ENCODE data around the gene CPNE5. TPM values are rescaled to one million over a fixed set of nuclear protein-coding genes. Genes with fewer than 3 reads are reported as not detected.

The CPNE5 gene
- polyA plus RNA-seq, 3 donors = 0.47 to 0.85 (median 0.82) TPM

DNA sequence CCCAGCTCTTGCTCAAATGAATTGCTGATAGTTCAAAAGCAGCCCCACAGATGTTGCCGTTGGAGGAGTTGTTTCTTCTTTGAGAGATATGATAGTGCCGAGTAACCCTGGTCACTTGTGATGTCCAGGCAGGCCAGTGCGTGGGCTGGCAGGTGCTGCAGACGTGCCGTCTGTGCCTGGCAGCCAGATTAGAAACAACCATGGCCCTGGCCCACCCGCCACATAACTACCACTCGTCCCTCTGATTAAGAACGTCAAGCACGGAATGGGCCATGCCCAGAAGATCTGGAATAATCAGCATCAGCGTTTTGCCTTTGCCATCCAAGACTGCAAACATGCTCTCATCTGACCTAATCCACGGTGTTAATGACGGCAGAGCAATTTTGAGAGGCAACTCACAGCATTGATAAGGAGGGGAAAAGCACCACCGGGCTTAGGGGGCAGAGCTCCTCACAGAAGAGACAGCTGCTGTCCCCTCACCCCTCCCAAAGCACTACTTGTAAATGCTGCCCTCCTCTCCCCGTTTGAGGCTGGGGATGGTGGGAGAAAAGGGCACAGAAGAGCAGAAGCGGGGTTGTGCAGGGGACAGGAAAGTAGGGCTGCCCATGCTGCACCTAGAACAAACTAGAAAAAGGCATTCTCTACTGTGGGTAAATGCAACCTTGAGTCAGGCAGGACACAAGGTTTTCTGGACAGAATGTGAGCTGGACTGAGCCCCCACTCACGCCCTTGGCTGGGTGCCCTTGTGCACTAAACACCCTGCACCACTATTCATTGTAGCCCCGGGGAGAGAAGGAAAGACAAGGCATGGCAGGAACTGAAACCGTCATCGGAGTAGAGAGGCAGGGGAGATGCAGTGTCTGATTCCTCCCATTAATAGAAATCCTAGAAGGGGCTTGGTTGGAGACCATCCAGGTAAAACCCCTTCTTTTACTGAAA is 5.3 kb upstream of the CPNE5 start:
- WGBS (ENCODE audit: insufficient coverage) = 96% methylated on average over 12 of the region's 19 CpGs
- peak overlapping the region in 1 of 7 donors; percentile 55 for H3K27ac Mint-ChIP-seq

DNA sequence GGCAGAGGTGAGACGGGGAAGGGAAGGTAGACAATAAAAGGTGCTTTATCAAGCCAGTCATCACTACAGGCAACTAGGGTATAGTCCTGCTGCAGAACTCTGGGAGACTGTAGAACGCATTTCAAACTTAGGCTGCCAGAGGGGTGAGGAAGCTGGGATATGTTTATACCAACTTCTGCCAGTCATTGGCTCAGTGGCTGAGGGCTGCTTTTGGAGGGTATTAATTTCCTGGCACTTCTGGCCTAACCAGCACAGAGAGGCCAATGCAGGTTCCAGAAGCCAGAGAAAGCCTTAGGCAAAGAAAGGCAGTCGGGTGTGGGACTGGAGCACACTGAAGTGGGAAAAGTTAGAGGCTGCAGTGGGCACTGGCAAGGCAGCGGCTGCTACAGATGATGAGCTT is 3.9 kb upstream of the CPNE5 start:
- no peak overlapping the region for H3K27ac ChIP-seq (ENCODE audit: low read depth in 1 of 2, low read length in 2 of 2)
- H3K4me3 Mint-ChIP-seq = peak overlapping the region in 1 of 2 donors; percentile 42
- no peak overlapping the region for H3K4me2 ChIP-seq (replicated peaks; ENCODE audit: extremely low read depth, low read length, poor library complexity, severe bottlenecking)
- H3K9ac ChIP-seq (ENCODE audit: insufficient read depth, low read length, poor library complexity, severe bottlenecking) = no peak overlapping the region
- TF ChIP-seq, protein P1, sequence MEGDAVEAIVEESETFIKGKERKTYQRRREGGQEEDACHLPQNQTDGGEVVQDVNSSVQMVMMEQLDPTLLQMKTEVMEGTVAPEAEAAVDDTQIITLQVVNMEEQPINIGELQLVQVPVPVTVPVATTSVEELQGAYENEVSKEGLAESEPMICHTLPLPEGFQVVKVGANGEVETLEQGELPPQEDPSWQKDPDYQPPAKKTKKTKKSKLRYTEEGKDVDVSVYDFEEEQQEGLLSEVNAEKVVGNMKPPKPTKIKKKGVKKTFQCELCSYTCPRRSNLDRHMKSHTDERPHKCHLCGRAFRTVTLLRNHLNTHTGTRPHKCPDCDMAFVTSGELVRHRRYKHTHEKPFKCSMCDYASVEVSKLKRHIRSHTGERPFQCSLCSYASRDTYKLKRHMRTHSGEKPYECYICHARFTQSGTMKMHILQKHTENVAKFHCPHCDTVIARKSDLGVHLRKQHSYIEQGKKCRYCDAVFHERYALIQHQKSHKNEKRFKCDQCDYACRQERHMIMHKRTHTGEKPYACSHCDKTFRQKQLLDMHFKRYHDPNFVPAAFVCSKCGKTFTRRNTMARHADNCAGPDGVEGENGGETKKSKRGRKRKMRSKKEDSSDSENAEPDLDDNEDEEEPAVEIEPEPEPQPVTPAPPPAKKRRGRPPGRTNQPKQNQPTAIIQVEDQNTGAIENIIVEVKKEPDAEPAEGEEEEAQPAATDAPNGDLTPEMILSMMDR (IDR thresholded peaks at IDR 0.05) = no peak
- peaks cover 0 to 11% (median 5%) of the 10 kb centered on the region in 7 donors for H3K9me3 Mint-ChIP-seq
- 92% methylated on average over 4 of the region's 4 CpGs for WGBS (ENCODE audit: insufficient coverage)
- intact Hi-C loops (cut with micrococcal nuclease) = loop anchor here in 1 of 2 donors (5.0 kb wide), 1 partner anchor 76 kb away; no protein-coding TSS in a partner anchor
- H3K4me1 Mint-ChIP-seq = peaks cover 38% of the 10 kb centered on the region
- no peak overlapping the region for H2AFZ ChIP-seq (ENCODE audit: insufficient read depth, low read depth, low read length, poor library complexity, severe bottlenecking)
- no peak overlapping the region for H3K4me3 ChIP-seq (replicated peaks in 1 of 3; ENCODE audit: low read depth in 2 of 3, low read length in 3 of 3)
- peaks cover 0 to 21% of the 10 kb centered on the region in 2 donors for H3K9me3 ChIP-seq (replicated peaks in 1 of 2; ENCODE audit: control insufficient read depth in 1 of 2, insufficient read depth in 1 of 2, low read length in 2 of 2)
- no peaks in the 10 kb centered on the region for H4K20me1 ChIP-seq (ENCODE audit: insufficient read depth, low read length)
- no peaks in the 10 kb centered on the region for H3K79me2 ChIP-seq (ENCODE audit: insufficient read depth, low read length)
- peaks cover 33 to 41% (median 37%) of the 10 kb centered on the region in 3 donors for H3K27me3 Mint-ChIP-seq (ENCODE audit: low read depth in 3 of 3)
- peaks cover 26 to 36% of the 10 kb centered on the region in 2 donors for H3K4me1 ChIP-seq (ENCODE audit: control insufficient read depth in 1 of 2, insufficient read depth in 2 of 2, low read length in 2 of 2)
- H3K36me3 Mint-ChIP-seq = peaks cover 8 to 10% of the 10 kb centered on the region in 2 donors
- H3K27ac Mint-ChIP-seq = peak overlapping the region in 1 of 7 donors; percentile 48
- H3K27me3 ChIP-seq (ENCODE audit: control insufficient read depth in 2 of 2, insufficient read depth in 2 of 2, low read length in 2 of 2) = peaks cover 24 to 30% of the 10 kb centered on the region in 2 donors
- H3K36me3 ChIP-seq (replicated peaks in 1 of 2; ENCODE audit: control insufficient read depth in 1 of 2, insufficient read depth in 2 of 2, low read length in 2 of 2) = no peaks in the 10 kb centered on the region
- DNase-seq = no peak

More for the DNA sequence above, 5.3 kb upstream of the CPNE5 start:
- peaks cover 0 to 10% of the 10 kb centered on the region in 2 donors for H3K9me3 ChIP-seq (replicated peaks in 1 of 2; ENCODE audit: control insufficient read depth in 1 of 2, insufficient read depth in 1 of 2, low read length in 2 of 2)
- no peaks in the 10 kb centered on the region for H4K20me1 ChIP-seq (ENCODE audit: insufficient read depth, low read length)
- H2AFZ ChIP-seq (ENCODE audit: insufficient read depth, low read depth, low read length, poor library complexity, severe bottlenecking) = no peak overlapping the region
- H3K27me3 ChIP-seq (ENCODE audit: control insufficient read depth in 2 of 2, insufficient read depth in 2 of 2, low read length in 2 of 2) = peaks cover 12 to 17% of the 10 kb centered on the region in 2 donors
- Mint-ChIP-seq H3K36me3 (peaks cover 2 to 6% of the 10 kb centered on the region in 2 donors), H3K9me3 (peaks cover 0 to 3% (median 2%) of the 10 kb centered on the region in 7 donors), H3K4me1 (peaks cover 40% of the 10 kb centered on the region), H3K27me3 (ENCODE audit: low read depth in 3 of 3) (peaks cover 21 to 32% (median 29%) of the 10 kb centered on the region in 3 donors), H3K4me3 (no peak overlapping the region)
- H3K9ac ChIP-seq (ENCODE audit: insufficient read depth, low read length, poor library complexity, severe bottlenecking) = no peak overlapping the region
- no peak overlapping the region for H3K27ac ChIP-seq (ENCODE audit: low read depth in 1 of 2, low read length in 2 of 2)
- H3K79me2 ChIP-seq (ENCODE audit: insufficient read depth, low read length) = no peaks in the 10 kb centered on the region
- H3K36me3 ChIP-seq (replicated peaks in 1 of 2; ENCODE audit: control insufficient read depth in 1 of 2, insufficient read depth in 2 of 2, low read length in 2 of 2) = no peaks in the 10 kb centered on the region
- H3K4me3 ChIP-seq (replicated peaks in 1 of 3; ENCODE audit: low read depth in 2 of 3, low read length in 3 of 3) = no peak overlapping the region
- DNase-seq = no peak
- H3K4me2 ChIP-seq (replicated peaks; ENCODE audit: extremely low read depth, low read length, poor library complexity, severe bottlenecking) = no peak overlapping the region
- intact Hi-C loops (cut with micrococcal nuclease) = loop anchor here (5.0 kb wide), 1 partner anchor 77 kb away; no protein-coding TSS in a partner anchor
- TF ChIP-seq, protein P1 (IDR thresholded peaks at IDR 0.05) = no peak
- H3K4me1 ChIP-seq (ENCODE audit: control insufficient read depth in 1 of 2, insufficient read depth in 2 of 2, low read length in 2 of 2) = peaks cover 31 to 40% of the 10 kb centered on the region in 2 donors

All from CD14-positive monocyte (primary cell).